ENCODE measurements around the gene ST3GAL4.
"Not testable (repeated sequence)": the region's sequence is repeated elsewhere in the genome, so short reads cannot be mapped to it uniquely, and the experiment has no call there.

DNA sequence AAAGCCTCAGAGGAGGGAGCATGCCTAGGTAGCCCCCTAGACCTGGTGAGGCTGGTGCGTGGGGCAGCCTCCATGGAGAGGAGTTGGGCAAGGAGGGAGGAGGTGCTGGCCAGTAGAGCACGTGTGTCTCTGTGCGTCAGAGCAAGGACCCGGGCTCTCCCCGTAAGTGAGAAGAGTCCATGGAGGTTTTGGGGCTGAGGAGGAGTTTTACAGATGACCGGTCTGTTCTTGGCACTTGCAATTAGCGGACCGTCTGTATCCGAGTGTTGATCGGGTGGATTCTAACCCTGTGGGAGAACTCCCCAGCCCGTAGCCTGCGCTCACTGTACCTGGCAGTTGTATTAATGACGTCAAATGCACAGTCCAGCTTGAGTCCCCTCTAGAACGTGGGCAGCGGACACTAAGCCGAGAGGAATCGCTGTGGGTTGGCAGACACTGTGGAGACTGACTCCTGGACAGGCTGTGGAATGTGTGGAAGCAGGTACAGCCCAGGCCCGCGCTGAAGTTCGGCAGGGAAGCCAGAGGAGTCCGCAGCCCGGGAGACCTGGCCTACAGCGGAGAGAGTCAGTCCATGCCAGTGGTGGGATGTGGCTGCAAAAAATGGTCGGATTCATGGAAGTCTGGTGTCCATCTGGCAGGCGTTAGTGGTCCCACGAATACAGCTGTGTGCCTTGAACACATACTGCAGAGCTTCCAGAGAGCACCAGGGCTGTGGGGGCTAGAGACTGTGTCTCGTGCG lies 19.2 kb downstream of the ST3GAL4 start:
- TF ChIP-seq, protein P1, sequence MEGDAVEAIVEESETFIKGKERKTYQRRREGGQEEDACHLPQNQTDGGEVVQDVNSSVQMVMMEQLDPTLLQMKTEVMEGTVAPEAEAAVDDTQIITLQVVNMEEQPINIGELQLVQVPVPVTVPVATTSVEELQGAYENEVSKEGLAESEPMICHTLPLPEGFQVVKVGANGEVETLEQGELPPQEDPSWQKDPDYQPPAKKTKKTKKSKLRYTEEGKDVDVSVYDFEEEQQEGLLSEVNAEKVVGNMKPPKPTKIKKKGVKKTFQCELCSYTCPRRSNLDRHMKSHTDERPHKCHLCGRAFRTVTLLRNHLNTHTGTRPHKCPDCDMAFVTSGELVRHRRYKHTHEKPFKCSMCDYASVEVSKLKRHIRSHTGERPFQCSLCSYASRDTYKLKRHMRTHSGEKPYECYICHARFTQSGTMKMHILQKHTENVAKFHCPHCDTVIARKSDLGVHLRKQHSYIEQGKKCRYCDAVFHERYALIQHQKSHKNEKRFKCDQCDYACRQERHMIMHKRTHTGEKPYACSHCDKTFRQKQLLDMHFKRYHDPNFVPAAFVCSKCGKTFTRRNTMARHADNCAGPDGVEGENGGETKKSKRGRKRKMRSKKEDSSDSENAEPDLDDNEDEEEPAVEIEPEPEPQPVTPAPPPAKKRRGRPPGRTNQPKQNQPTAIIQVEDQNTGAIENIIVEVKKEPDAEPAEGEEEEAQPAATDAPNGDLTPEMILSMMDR (IDR thresholded peaks at IDR 0.05 in 4 of 5, conservative IDR thresholded peaks at IDR 0.05 in 1 of 5), result not testable (repeated sequence)
- not testable (repeated sequence) for TF ChIP-seq POLR2A (IDR thresholded peaks at IDR 0.05)

All from gastrocnemius medialis (tissue), 4 donors.